GM18517 (cell line): ENCODE measurements around the gene RANGAP1.

Experiments used
- ATAC-seq: cut with Tn5 transposase; IDR thresholded peaks from one replicate; pipeline ENCODE4 v1.9.1; 2021; ENCODE audit warnings: mild to moderate bottlenecking, moderate library complexity; ENCODE audit not compliant: unreplicated experiment

Gene RANGAP1

GRCh38 chr22:41204066-41204465, 81.9 kb downstream of the RANGAP1 start:
- ATAC-seq = no peak

- no peak for ATAC-seq
Measured at GRCh38 chr22:41203118-41203517, 82.9 kb downstream of the RANGAP1 start.

GRCh38 chr22:41201141-41201540, 84.8 kb downstream of the RANGAP1 start:
- ATAC-seq = no peak

GRCh38 chr22:41198027-41198580, 87.9 kb downstream of the RANGAP1 start:
- ATAC-seq = no peak

- no peak for ATAC-seq
Measured at GRCh38 chr22:41197038-41197972, 88.7 kb downstream of the RANGAP1 start.
